Measurements from ENCODE around the gene PLS3. TPM values are rescaled to one million over a fixed set of nuclear protein-coding genes. Genes with fewer than 3 reads are reported as not detected.

Gene PLS3
- total RNA-seq, 4 donors from 2014 or later, result 76.8 to 84.0 (median 80.8) TPM

DNA sequence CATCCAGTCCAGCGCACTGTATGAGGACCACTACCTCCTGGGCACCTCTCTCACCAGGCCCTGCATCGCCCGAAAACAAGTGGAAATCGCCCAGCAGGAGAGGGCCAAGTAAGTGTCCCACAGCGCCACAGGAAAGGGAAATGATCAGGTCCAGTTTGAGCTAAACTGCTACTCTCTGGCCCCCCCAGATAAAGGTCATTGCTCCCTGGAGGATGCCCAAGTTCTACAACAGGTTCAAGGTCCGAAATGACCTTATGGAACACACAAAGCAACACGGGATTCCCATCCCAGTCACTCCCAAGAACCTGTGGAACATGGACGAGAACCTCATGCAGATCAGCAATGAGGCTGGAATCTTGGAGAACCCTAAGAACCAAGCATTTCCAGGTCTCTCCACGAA, 104.1 kb downstream of the PLS3 start:
- Histone ChIP-seq H3K9me3 (no peaks in the 10 kb centered on the region), H3K36me3 (no peaks in the 10 kb centered on the region), H3K4me3 (no peak overlapping the region), H3K27ac (replicated peaks in 1 of 4) (no peak overlapping the region), H3K27me3 (no peaks in the 10 kb centered on the region), H3K4me1 (no peaks in the 10 kb centered on the region)
- 86% methylated on average over 9 of the region's 9 CpGs for WGBS
- intact Hi-C loops (cut with DNase I), result no loop called here
- TF ChIP-seq POLR2A (IDR thresholded peaks at IDR 0.05; ENCODE audit: low read depth) (no peak), POLR2AphosphoS5 (IDR thresholded peaks at IDR 0.05) (no peak), EP300 (IDR thresholded peaks at IDR 0.05) (no peak)
- TF ChIP-seq, protein P1, sequence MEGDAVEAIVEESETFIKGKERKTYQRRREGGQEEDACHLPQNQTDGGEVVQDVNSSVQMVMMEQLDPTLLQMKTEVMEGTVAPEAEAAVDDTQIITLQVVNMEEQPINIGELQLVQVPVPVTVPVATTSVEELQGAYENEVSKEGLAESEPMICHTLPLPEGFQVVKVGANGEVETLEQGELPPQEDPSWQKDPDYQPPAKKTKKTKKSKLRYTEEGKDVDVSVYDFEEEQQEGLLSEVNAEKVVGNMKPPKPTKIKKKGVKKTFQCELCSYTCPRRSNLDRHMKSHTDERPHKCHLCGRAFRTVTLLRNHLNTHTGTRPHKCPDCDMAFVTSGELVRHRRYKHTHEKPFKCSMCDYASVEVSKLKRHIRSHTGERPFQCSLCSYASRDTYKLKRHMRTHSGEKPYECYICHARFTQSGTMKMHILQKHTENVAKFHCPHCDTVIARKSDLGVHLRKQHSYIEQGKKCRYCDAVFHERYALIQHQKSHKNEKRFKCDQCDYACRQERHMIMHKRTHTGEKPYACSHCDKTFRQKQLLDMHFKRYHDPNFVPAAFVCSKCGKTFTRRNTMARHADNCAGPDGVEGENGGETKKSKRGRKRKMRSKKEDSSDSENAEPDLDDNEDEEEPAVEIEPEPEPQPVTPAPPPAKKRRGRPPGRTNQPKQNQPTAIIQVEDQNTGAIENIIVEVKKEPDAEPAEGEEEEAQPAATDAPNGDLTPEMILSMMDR (IDR thresholded peaks at IDR 0.05), result no peak
- DNase-seq (ENCODE audit: extremely low spot score), result no peak

DNA sequence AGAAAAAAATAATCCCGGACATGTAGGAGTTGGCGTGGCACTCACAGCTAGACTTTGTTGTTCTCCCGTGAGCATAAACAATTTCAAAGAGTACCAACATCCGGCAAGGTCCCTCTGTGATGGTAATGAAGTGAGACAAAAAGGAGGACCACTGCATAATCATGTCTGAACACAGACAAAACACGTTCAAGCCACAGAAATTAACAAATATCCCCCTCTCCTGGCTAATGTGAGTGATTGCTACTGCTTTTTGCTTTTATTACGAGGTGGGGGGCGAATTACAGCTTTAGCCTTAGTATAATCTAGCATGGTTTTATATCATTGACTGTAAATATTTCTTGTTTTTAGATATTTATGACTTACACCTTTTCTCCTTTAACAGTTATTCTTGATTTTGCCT, 118.5 kb downstream of the PLS3 start:
- intact Hi-C loops (cut with DNase I), result no loop called here
- H3K4me1 ChIP-seq, result no peaks in the 10 kb centered on the region
- no peak overlapping the region for H3K4me3 ChIP-seq
- no peaks in the 10 kb centered on the region for H3K36me3 ChIP-seq
- H3K27me3 ChIP-seq, result no peaks in the 10 kb centered on the region
- no peak for DNase-seq (ENCODE audit: extremely low spot score)
- no peak for TF ChIP-seq EP300 (IDR thresholded peaks at IDR 0.05)
- no peak for TF ChIP-seq POLR2A (IDR thresholded peaks at IDR 0.05; ENCODE audit: low read depth)
- TF ChIP-seq, protein P1 (IDR thresholded peaks at IDR 0.05), result peak; percentile 13 to 44 (median 31)
- WGBS, result 19% methylated on average over 7 of the region's 7 CpGs
- H3K9me3 ChIP-seq, result no peaks in the 10 kb centered on the region
- H3K27ac ChIP-seq (replicated peaks in 1 of 4), result no peak overlapping the region

DNA sequence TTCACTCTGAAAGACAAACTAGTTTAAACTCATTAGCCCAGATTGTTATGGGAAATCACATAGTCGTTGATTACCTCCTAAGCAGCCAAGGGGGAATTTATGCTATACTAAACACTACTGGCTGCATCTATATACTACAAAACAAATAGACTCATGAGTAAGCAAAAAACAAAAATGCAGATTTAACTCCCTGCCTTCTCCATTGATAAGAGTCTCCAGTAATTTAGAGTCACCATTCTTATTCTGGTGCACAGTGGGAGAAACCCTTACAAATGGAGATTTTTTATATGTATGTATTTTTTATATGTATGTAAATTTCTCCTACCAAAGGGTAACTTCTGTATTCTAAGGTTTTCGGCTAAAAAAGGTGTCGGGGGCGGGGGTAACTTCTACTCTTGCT, 126.6 kb downstream of the PLS3 start:
- peaks cover 0 to 11% (median 7%) of the 10 kb centered on the region in 4 donors for H3K4me1 ChIP-seq
- no peak for TF ChIP-seq EP300 (IDR thresholded peaks at IDR 0.05)
- TF ChIP-seq POLR2A (IDR thresholded peaks at IDR 0.05; ENCODE audit: low read depth), result no peak
- TF ChIP-seq, protein P1 (IDR thresholded peaks at IDR 0.05), result no peak
- TF ChIP-seq POLR2AphosphoS5 (IDR thresholded peaks at IDR 0.05), result no peak
- no peaks in the 10 kb centered on the region for H3K27me3 ChIP-seq
- H3K27ac ChIP-seq (replicated peaks in 1 of 4), result no peak overlapping the region
- no peak overlapping the region for H3K4me3 ChIP-seq
- DNase-seq (ENCODE audit: extremely low spot score), result no peak
- intact Hi-C loops (cut with DNase I), result loop anchor here (5.0 kb wide), 1 partner anchor 35 kb away; no protein-coding TSS in a partner anchor
- H3K9me3 ChIP-seq, result no peaks in the 10 kb centered on the region
- 46% methylated on average over 4 of the region's 4 CpGs for WGBS
- H3K36me3 ChIP-seq, result no peaks in the 10 kb centered on the region

DNA sequence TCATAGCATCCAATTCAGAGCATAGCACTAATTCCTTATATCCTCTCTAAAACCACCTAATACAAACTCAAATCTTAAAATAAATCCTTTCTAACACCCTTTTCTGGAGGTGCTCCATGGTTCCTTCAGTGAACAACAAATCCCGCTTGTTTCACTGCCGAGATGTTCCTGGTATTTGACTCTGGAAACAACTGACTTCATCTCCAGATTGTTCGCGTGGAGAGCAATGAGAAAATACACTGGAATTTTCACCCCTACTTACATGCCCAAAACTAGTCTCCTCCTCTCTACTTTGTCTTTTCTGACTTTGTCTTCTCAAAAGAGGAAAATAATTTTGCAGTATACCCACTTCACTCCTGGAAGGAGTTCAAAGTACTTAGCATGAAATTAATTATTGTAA, 129.0 kb downstream of the PLS3 start:
- H3K4me1 ChIP-seq, result peaks cover 0 to 11% (median 7%) of the 10 kb centered on the region in 4 donors
- no peaks in the 10 kb centered on the region for H3K36me3 ChIP-seq
- intact Hi-C loops (cut with DNase I), result loop anchor here (2.0 to 5.0 kb wide), 2 partner anchors 38 to 359 kb away; no protein-coding TSS in a partner anchor
- peak overlapping the region; percentile 45 to 63 (median 47) for H3K27ac ChIP-seq (replicated peaks in 1 of 4)
- no peak for DNase-seq (ENCODE audit: extremely low spot score)
- no peak for TF ChIP-seq EP300 (IDR thresholded peaks at IDR 0.05)
- TF ChIP-seq, protein P1 (IDR thresholded peaks at IDR 0.05), result no peak
- TF ChIP-seq POLR2AphosphoS5 (IDR thresholded peaks at IDR 0.05), result no peak
- no peak for TF ChIP-seq POLR2A (IDR thresholded peaks at IDR 0.05; ENCODE audit: low read depth)
- peak overlapping the region in 1 of 4 donors; percentile 12 for H3K4me3 ChIP-seq
- WGBS, result 41% methylated on average over 4 of the region's 4 CpGs
- no peaks in the 10 kb centered on the region for H3K9me3 ChIP-seq
- H3K27me3 ChIP-seq, result no peaks in the 10 kb centered on the region
